Breast epithelium (tissue), 3 donors: ENCODE measurements around the gene SMIM20.

Experiments
- CTCF ChIP-seq, 3 donors: fragments of 450-650 bp; IDR thresholded peaks; one replicate each; pipeline ENCODE4 v1.5.1; 2016 to 2017; ENCODE audit warnings: antibody characterized with exemption in 3 of 3, mild to moderate bottlenecking in 3 of 3, moderate library complexity in 3 of 3
- POLR2A ChIP-seq: fragments of 450-650 bp; IDR thresholded peaks from one replicate; pipeline ENCODE4 v1.6.1; 2016; ENCODE audit warnings: antibody characterized with exemption, mild to moderate bottlenecking, moderate library complexity

GRCh38 chr4:25955705-25956104, 41.7 kb downstream of the SMIM20 start:
- no peak for TF ChIP-seq CTCF (IDR thresholded peaks at IDR 0.05)
- no peak for TF ChIP-seq POLR2A
